GM19324 (cell line): ENCODE results near the gene NCBP3.

Source experiments
- ATAC-seq: cut with Tn5 transposase; IDR thresholded peaks from one replicate; pipeline ENCODE4 v1.9.1; 2021; ENCODE audit warnings: mild to moderate bottlenecking, moderate library complexity; ENCODE audit not compliant: unreplicated experiment, low FRiP score

The NCBP3 gene

DNA sequence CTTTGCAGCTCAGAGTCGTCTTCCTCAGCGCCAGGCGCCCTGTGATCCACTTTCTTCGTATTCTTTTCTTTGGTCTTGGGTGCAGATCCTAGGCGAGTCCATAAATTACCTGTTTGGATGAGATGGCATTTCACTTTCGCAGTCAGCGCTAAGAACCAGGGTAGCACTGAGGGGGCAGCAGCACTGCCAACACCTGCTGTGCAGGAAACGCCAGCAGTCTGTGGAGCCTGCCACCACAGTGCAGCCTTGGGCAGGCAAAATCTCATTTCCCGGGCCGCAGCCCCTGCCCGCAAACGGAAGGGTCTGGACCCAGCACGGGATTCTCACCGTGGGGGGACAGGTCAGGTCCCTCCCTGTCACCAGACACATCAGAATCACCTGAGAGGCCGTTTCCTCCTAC lies 32.9 kb downstream of the NCBP3 start:
- no peak for ATAC-seq

DNA sequence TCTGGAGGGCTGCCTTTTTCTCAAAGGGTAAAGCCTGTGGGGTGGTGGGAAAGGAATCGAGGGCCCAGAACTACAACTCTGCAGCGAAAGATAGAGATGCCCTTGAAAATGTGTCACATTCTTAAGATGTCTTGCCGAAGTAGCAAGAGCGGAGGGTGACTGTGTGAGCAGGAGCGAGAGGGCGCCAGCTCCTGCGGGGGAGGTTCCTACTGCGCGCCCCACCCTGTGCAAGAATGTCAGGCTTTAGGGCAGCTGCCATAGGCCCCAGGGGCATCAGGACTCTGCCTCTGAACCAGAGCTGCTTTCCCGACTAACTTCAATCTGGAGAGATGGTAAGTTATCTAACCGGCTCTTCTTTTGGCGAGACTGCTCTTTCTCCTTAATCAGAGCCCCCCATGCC lies 33.3 kb downstream of the NCBP3 start:
- no peak for ATAC-seq

DNA sequence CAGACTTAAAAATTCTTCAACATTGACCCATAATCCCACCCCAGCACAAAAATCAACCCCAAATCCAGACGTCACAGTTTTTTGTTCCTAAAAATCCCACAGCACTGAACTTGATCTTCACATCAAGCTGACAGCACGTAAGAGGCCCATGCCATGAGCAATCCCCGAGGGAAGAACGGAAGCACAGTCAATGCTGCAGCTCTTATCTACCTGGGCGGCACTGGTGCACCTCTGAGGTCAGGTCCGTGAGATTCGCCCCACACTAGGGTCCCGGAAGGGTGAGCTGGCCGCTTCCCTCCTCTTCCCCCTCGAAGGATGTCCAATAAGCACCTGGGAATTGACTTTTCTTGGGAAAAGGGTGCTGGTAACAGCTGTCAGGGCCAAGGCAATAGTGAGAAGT lies 33.8 kb downstream of the NCBP3 start:
- no peak for ATAC-seq

DNA sequence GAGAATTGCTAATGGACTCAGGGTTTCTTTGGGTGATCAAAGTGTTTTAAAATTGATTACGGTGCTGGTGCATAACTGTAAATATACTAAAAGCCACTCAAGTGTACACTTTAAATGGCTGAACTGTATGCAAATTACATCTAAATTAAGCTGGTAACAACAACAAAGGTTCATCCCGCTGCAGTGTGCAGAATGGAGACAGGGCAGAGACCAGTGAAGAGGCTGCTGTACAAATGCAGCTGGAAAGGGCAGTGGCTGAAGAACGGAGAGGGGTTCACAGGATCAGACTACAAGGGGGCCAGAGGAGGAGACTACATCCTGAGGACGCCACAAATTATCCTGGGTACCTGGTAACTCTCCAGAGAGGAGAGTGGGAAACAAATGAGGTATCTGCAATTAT lies 36.0 kb downstream of the NCBP3 start:
- no peak for ATAC-seq

DNA sequence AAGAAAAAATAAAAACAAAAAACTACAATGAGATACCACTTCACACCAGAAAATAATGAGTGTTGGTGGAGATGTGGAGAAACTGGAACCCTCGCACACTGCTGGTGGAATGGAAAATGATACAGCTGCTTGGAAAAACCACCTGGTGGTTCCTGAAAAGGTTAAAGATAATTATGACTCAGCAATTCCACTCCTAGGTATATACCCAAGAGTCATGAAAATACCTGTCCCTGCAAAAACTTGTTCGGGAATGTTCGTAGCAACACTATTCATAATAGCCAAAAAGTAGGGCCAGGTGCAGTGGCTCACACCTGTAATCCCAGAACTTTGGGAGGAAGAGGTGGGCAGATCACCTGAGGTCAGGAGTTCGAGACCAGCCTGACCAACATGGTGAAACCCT lies 36.9 kb downstream of the NCBP3 start:
- ATAC-seq = no peak

DNA sequence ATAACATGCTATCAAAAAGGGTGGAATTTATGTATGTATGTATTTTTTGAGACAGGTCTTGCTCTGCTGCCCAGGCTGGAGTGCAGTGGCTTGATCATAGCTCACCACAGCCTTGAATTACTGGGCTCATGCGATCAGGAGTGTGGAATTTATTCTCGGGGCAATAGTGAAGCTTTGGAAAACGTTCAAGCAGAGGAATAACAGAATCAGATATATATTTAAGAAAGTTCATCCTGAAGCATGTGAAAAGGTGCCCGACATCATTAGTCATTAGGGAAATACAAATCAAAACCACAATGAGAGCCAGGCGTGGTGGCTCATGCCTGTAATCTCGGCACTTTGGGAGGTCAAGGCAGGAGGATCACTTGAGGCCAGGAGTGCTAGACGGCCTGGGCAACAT lies 37.3 kb downstream of the NCBP3 start:
- ATAC-seq = no peak

DNA sequence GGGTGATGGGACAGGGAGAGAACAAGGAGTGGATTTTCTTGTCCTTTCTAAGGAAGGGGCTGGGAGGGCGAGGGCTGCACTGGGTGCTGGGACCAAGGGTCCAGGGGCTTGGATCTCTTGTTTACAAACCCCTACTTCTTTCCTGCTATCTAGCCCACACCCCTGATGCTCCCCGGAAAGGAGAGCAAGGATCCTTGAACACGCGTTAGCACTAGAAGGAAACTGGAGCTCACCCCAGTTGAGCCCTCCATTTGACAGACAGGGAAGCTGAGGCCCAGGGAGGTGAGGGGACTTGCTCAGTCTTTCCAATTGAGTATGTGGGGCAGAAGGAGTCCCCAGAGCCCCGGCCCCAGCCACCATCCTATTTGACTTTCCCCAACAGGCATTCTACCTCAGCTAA lies 40.5 kb downstream of the NCBP3 start:
- ATAC-seq = no peak

DNA sequence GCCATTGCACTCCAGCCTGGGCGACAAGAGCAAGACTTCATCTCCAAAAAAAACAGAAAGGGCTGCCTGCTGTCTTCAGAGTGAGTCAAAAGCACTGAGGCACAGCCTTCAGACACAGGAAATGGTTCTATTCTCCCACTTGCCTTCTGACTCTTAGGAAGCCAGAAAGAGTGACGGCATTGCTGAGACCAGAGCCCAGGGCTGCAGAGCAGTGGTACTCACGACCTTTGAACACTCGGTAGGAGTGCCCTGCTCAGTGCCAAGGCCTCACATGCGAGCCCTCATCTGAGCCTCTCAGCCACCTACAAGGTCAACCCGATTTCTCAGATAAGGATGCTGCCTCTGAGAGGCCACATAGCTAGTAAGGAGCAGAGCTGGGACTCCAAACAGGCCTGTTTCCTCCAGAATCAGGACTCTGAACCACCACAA lies 41.5 kb downstream of the NCBP3 start:
- ATAC-seq = peak; percentile 46

DNA sequence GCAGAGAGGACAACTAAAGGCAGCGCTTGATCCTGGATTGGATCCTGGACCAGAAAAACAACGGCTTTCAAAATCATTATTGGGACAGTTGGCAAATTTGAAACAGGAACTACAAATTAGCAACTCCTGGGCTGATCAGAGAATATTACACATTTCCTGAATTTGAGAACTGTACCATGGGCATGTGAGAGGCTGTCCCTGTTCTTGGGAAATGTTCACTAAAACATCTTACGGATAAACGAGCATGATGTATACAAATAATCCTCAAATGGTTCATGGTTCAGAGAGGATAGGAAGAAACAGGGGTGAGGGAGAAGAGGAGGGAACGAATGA lies 42.8 kb downstream of the NCBP3 start:
- no peak for ATAC-seq

DNA sequence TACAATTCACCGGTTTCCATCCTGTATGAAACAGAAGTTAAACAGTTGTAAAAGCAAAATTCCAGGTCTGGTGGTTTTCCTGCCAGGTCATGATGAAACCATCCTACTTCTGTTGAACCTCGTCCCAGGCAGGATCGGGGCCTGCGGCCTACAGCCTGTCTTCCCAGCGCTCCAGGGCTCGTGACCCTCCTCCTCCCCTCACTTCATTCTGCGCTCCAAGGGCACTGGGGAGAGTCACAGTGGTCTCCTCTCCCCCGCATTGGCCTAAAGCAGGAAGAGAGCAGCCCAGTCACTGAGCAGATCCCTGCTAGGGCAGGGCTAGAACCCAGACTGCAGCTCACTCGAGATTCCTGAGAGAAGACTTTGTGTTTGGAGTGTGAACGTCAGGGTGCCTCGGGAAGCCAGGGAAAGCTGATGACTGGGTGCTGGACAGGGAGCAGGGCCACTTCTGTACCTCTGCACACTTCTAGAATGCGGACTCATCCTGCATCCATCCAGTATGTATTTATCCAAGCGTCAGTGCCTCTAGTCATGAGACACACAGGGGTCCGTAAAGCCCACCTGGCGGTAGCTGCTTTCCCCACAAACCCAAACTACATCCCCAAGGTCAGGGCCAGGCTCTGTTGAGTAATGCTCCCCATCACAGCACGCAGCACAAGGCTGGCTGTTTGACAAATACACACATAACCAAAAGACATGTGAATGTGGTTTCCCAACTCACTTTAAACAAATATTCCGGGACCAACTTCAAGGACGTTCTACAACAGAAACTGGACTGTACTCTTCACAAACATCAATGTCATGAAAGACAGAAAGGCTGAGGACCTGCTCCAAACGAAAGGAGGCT lies 43.4 kb downstream of the NCBP3 start:
- ATAC-seq = no peak

DNA sequence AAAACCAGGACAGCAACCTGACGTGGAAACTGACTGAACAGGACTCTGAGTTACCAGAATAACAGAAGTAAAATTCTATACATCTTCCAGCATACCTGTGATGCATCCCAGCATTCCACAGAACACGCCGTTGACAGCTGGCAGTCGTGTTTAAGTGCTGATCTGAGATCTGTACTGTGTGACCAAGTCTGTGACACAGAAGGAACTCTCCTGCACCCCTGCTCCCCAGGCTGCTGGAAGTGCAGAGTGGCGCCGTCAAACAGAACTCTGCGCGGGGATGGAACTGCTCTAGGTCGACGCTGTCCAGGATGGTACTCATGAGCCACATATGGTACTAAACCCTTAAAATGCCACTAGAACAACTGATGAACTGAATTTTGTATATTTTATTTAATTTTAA lies 44.3 kb downstream of the NCBP3 start:
- ATAC-seq = no peak

DNA sequence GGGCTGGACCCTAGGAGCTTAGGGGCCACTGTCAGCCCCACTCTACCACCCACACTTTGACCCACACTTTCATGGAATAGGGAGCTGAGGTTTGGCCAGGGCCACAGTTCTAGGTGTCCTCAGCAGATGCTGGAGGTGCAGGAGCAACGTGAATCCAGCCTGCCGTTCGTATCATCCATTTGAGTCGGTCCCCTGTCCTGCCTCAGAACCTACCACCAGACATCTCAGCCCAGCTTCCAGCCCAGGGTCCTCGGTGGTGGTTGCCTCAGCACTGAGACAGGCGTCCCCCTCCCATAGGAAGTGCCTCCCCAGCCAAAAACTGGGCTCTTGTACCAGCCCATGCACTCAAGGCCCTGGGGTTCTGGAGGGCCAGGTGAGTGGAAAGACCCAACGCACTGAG lies 44.7 kb downstream of the NCBP3 start:
- ATAC-seq = no peak

DNA sequence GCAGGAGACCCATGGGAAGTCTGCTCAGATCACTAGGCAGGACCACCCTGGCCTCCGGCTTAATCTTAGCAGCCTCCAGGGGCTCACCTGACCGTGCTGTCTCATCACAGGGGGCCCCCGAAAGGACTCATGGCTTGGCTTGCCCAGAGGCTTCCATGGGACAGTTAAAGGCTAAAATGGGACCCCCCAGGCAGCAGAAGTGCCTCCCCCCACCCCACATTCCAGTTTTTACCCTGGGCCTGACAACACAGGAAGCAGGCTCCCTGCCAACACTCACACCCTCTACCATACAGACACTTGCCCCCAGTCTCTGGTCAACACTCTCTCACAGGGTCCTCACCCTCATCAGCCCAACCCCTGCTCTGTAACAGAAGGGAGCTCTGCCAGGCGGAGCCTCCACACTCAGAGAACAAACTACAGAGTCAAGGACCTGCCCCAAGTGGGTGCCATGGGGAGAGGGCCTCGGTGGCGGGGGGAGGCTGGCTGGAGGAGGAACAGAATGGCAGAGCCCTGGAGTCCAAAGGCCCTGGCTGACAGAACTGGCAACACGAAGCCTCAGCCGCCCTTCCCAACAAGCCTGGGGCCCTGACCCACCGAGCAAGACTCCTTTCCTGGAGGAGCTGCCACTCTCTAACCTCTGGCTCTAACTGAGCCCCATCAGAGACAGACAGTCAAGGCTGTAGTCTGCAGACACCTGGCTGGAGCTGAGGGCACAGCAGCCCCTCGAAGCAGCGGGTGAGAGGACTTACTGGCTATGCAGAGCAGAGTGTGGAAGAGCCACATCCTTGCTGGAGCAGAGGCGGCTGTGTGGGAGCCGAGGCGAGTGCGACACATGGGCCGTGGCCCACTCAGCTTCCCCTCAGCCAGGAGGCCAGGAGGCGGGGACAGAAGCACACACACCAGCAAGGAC lies 45.4 kb downstream of the NCBP3 start, which contains the start of gene ITGAE:
ITGAE (minus strand) TSS at position 827 of the 910 bp plus-strand sequence; CDS start at position 783, 44 bp downstream.
- no peak for ATAC-seq

DNA sequence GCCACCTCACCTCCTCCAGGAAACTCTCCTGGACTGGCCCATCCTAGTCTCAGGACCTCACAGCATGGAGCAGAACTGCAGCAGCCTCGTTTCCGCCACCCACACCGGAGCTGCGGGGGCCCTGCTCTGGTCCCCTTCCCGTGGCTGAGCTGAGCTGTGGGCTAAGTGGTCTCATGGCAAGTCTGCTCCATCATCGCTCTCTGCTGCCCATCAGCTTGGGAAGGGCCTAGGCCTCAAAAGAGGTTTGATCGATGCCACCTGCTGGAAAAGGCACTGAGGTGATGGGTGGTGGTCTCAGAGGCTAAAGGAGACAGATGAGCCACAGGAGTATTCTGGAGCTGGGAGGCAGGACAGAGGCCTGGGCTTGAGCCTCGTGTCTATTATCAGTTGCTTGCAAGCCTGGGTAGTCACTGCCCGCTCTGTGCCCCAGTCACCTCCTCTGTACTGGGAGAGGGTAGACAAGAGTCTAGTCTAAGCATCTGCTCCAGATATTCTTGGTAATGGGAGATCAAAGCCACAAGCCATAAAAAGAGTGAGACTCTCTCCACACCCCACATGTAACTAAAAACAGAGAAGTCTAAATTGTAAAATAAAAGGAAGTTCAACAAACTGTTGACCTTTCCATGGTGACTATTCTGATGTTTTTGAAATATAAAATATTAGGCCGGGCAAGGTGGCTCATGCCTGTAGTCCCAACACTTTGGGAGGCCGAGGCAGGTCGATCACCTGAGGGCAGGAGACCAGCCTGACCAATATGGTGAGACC lies 46.7 kb downstream of the NCBP3 start:
- ATAC-seq = no peak

DNA sequence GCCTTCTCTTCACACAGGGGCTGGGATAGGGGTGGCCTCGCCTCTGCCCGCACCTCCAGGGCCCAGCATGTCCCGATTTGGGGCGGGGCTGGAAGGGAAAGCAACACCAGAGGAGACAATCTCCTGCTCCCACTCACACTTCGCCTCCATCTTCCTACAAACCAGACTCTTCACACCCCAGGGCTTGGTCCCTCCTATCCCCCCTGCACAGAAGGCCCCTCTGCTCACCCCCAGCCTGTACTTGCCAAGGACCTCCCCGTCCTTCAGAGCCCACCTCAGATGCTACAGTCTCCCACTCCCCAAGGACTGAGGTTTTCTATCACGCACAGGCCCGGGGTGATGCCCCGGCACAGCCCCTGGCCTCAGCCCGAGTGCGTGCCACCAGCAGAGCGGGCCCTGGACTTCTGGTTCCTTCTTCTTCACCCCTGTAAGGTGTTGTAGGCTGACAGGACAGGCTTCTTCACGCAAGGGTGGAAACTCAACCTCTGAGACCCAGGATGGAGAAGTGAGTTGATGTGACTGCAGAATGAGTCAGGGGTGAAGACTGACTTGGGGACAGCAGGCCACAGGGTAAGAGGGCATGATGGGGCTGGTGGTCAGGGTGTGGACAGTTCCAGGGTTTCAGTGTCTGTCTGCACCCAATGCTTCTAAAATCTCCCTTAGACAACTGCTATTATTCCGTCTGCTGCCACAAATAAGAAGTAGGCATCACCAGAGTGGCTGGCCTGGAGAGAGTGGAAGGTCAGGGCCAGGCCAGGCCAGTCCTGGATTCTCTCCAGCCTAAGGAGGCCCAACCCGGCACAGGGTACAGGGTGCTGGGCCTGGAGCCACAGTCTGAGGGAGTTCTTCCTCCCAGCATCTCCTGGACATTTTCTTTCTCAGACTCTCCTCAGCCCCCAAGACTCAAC lies 47.5 kb downstream of the NCBP3 start:
- no peak for ATAC-seq

DNA sequence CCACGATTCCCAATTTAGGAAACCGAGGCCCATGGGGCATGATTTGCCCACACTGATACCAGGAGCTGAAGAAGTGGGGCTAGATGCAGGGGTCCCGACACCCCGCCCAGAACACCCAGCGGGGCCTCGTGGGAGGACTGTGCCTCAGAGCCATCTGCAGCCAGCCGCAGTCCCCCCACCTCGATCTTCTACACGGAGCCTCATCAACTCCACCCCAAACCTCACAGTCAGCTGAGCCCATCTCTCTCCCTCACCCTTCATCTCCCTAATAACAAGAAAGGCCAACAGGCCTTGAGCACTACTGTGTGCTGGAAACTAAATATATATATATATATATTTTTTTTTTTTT lies 49.2 kb downstream of the NCBP3 start:
- ATAC-seq = no peak

DNA sequence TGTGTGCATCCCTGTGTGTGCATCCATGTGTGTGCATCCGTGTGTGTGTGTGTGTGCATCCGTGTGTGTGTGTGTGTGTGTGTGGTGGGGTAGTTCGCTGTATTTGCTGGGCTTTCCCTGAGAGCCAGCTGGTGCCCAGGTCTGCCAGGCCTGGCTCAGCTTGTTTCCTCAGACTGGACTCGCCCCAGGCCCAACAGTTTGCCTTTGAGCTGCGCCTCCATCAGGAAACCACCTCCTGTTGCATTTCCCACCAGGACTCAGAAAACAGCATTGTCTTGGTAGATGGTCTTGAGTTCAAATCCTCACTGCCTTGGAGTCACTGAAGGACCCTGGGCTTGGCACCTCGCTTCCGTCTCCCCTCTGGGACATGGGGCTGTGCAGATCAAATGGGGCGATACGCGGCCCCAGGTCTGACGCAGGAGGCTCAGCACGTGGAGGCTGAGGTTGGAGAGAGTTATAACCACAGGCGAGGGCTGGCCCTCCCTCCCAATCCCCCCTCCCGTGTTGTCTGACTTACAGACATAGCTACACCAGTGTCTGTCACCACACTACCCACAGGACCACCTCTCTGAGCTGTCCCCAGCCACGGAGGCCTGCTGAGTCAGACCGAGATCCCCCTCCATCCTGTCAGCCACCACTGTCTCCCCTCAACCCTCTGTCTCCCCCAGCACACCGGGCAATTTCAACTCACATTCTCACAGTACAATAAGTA lies 49.8 kb downstream of the NCBP3 start:
- ATAC-seq = no peak

DNA sequence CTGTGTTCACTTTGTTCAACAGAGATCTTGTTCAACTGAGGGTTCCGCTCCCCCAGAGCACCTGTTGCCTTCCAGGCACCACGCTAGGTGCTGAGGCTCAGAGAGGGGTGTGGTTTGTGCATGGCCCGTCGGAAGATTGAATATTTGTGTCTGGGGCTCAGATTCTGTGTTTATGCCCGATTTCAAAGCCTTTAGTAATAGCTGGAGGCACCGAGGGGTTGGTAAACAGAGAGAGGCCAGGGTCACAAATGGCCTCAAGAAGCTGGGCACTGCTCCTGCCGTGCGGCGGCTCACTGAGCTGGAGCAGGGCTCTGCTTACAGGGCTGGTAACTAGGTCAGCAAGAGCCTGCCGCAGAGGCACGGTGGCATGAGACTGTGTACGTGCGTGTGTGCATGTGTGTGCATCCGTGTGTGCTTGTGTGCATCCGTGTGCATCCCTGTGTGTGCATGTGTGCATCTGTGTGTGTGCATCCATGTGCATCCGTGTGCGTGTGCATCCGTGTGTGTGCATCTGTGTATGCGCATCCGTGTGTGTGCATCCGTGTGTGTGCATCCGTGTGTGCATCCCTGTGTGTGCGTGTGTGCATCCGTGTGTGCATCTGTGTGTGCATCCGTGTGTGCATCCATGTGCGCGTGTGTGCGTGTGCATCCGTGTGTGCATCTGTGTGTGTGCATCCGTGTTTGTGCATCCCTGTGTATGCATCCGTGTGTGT lies 50.5 kb downstream of the NCBP3 start:
- no peak for ATAC-seq
